GM21390 (cell line): ENCODE data around the gene TOM1L2.
"Not testable (repeated sequence)": the region's sequence is repeated elsewhere in the genome, so short reads cannot be mapped to it uniquely, and the experiment has no call there.

ENCODE experiments used
- ATAC-seq: cut with Tn5 transposase; IDR thresholded peaks from one replicate; pipeline ENCODE4 v1.9.1; 2021; ENCODE audit not compliant: unreplicated experiment

Gene TOM1L2

GRCh38 chr17:17810895-17811248 is 161.3 kb downstream of the TOM1L2 start:
- no peak for ATAC-seq

GRCh38 chr17:17810084-17810894 is 161.9 kb downstream of the TOM1L2 start:
- ATAC-seq = no peak

- ATAC-seq = no peak
Observed at GRCh38 chr17:17809531-17810083, 162.6 kb downstream of the TOM1L2 start.

GRCh38 chr17:17808706-17809432 is 163.3 kb downstream of the TOM1L2 start:
- ATAC-seq = peak; percentile 57

- not testable (repeated sequence) for ATAC-seq
Observed at GRCh38 chr17:17808200-17808599, 164.0 kb downstream of the TOM1L2 start.

GRCh38 chr17:17807440-17807839 is 164.8 kb downstream of the TOM1L2 start:
- ATAC-seq = no peak

GRCh38 chr17:17806611-17807274 is 165.5 kb downstream of the TOM1L2 start:
- no peak for ATAC-seq

GRCh38 chr17:17806035-17806434 is 166.2 kb downstream of the TOM1L2 start:
- no peak for ATAC-seq

- ATAC-seq = no peak
Observed at GRCh38 chr17:17805575-17805974, 166.6 kb downstream of the TOM1L2 start.

- no peak for ATAC-seq
Observed at GRCh38 chr17:17804007-17804406, 168.2 kb downstream of the TOM1L2 start.

- ATAC-seq = no peak
Observed at GRCh38 chr17:17801800-17802481, 170.3 kb downstream of the TOM1L2 start.

- no peak for ATAC-seq
Observed at GRCh38 chr17:17800504-17801021, 171.6 kb downstream of the TOM1L2 start.

GRCh38 chr17:17798573-17799255 is 173.5 kb downstream of the TOM1L2 start:
- no peak for ATAC-seq

- no peak for ATAC-seq
Observed at GRCh38 chr17:17798010-17798556, 174.1 kb downstream of the TOM1L2 start.

GRCh38 chr17:17797119-17797809 is 174.9 kb downstream of the TOM1L2 start:
- ATAC-seq = no peak

- no peak for ATAC-seq
Observed at GRCh38 chr17:17796787-17797061, 175.5 kb downstream of the TOM1L2 start.

- no peak for ATAC-seq
Observed at GRCh38 chr17:17795946-17796786, 176.0 kb downstream of the TOM1L2 start.

- ATAC-seq = no peak
Observed at GRCh38 chr17:17795296-17795695, 176.9 kb downstream of the TOM1L2 start.

- ATAC-seq = no peak
Observed at GRCh38 chr17:17794382-17794781, 177.8 kb downstream of the TOM1L2 start.
